HG03457 (cell line): ENCODE measurements around the gene MFAP5.

Experiments used
- ATAC-seq: cut with Tn5 transposase; IDR thresholded peaks from one replicate; pipeline ENCODE4 v1.9.1; 2021; ENCODE audit warnings: moderate number of reproducible peaks; ENCODE audit not compliant: unreplicated experiment

The MFAP5 gene, protein sequence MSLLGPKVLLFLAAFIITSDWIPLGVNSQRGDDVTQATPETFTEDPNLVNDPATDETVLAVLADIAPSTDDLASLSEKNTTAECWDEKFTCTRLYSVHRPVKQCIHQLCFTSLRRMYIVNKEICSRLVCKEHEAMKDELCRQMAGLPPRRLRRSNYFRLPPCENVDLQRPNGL

DNA sequence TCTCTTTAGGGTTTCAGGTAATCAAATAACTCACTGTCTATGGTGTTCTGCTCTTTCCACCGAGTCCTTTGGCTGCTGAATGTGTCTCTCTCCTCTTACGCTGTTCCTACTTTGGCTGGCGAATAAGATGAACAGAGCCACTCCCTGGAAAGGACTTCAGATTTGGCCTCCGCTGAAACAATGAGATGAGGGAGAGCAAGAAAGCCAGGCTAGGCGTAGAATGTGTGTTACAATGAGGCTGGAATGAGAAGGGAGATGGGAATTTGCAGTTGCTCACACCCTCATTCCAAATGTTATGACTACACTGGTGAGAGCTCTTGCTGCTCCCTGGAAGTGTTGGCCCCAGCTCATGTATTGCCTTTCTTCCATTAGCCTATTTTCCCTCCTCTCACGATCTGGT is at the start of gene MFAP5:
Gene MFAP5, minus strand, starts transcription at position 234 of the 400 bp plus-strand sequence. CDS start 722 bp downstream, outside the sequence.
- ATAC-seq, result no peak

DNA sequence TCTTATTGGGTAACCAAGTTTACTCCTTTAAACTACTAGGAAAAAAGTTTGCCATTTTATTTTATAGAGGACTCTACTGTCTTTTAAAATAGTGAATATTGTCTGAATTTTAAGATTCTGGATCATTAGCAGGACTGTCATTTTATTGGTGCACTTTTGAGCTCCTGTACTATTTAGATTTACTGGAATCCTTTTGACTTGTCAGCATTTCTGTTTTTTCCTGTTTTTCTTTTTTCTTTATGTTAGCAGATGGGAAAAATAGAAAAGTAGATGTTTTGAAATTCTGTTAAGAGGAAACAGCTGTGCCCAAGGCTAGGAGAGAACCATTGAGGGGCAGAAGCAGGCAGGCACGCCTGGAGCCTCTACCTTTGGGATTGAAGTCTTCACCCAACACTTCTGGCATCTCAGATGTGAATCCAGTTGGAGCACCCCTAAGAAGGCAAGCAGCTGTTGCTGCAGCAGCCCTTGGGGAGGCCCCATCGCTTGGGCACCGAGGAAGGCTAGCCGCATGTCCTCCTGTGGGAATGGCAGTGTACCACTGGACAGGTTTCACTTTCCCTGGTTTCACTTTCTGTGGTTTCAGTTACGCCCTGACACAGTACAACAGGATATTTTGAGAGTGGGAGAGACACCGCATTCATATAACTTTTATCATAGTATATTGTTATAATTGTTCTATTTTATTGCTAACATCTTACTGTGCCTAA is 46.7 kb upstream of the MFAP5 start:
- ATAC-seq, result no peak

DNA sequence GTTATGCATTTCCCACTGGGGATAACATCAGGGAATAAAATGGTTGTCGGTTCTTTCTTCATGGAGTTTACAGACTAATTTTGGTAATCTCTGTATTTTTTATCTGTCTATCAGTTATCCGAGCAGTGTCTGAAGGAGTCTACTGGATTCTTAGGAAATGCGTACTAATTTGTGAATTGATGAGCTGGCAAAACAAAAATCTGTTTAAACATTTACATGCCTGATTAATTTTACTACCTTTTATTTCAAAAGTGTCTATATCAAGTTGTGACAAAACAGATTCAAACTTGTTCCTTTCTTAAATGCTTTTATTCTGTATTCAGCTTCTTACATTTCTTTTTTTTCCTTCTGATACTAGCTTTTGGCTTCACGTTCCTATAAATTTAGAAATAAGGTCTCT is 39.5 kb upstream of the MFAP5 start:
- no peak for ATAC-seq

DNA sequence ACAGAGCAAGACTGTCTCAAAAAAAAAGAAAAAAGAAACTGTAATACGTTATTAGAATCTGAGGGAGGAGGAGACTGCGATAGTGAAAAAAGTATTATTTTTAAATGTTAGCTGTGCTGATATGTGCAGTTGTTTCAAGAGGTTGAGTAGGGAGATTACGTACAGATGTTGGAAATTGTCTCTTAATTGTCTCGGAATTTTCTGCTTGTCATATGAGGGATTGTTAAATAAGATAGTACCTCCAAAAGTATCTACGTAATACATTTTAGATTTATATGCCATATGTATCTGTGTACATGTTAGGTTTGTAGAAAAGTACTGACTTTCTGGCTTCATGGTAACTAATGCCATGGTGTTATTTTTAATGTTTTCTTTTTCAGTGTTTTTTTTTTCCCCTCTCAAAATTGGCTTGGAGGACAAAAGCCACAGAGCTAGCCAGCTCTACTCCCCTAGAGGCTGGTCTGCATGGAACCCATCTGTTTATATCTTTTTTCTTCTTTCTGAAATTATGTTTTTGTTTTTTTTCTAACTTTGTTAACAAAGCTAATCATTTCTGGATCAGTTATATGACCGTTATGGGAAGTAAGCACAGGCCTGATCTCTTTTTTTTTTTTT is 38.5 kb upstream of the MFAP5 start:
- ATAC-seq, result no peak

DNA sequence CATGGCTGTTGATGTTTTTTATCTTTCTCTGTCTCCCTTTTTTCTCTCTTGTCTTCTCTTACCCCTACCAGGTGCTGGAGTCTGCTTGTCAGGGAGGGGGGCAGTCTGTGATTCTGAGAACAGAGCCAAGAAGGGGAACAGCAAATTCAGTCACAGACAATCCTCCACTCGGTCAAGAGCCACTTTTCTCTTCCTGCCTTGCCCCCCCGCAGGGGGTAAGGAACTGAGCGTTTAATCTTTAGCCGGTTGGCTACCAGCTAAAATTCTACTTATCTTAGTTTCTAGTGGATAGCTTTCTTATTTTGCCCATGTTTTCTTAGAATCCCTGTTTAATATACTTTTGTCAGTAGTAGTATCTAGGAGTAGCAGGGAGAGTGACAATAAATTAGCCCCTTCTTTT is 37.1 kb upstream of the MFAP5 start:
- ATAC-seq, result no peak

DNA sequence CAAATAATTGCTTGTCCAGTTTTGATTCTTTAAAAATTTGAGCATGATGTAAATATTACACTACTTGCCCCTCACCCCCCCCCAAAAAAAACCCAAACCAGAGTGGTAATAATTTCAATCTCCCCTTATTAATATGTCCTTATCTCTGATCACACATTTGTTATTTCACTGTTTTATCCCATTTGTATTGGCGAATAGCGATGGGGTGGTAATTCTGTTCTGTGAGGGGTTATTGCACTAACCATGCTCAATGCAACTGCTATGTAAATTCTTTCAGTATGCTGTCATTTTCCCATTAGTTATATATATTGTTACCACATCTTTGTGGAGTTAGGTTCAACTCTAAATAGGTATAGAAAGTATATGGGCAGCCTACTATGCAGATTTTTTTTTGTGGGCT is 36.3 kb upstream of the MFAP5 start:
- ATAC-seq, result no peak

DNA sequence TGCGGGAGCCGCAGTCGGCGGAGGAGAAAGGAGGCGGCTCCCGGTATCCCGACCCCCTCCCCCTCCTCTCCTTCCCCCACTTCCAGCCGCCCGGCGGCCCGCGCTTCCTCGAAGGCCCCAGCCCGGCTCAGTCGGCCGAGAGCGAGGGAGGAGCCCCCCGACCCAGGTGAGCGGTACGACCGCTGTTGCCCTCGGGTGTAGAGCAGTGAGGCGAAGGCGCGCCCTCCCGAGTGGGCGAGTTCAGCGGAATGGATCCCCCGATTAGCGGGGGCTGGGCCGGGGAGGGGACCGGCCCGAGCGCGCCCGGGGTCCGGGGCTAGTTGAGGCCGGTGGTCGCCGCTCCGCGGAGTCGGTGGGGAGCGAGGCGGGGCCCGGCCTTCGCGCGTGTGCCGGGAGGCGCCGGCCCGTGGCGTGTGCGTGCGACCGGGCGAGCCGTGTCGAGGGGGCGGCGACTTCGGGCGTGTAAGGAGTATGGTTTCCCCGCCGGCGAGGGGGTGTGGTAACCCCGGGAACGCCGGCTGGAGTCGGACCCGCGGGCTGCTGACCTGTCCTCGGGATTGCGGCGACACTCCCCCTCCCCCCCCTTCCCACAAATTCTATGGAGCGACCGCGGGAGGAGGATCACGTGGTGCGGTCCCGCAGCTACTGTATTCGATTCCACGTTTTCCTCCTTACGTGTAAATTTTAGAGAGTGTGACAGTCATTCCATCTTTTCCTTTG is 35.7 kb upstream of the MFAP5 start:
- no peak for ATAC-seq

DNA sequence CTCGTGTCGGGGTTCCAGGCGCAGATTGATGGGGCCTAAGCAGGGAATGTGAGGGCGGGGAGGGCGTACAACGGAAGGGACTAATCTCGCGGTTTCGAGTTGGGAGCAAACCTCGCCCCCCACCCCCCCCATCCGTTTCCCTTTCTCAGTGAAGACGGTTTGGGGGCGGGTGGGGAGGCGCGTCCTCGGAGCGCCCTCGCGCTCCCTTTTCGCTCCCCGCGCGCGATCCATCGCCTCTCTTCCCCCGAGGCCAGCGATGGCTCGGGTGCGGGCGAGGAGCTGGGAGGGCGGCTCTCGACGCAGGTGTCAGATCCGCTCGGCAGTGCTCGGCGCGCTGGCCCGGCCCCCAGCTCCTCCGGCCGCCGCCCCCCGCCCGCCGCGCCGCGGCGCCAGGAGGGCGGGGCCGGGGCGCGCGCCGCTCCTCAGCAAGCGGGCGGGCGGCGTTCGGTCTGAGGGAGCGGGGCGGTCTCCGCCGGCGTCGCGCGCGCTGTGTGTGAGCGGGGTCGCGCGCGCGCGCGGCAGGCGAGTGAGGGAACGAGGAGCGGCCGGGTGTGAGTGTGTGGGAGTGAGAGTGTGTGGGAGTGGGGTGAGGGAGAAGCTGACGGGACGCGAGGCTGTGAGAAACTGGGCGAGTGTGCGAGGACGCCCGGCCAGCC is 35.0 kb upstream of the MFAP5 start, which contains the start of gene RIMKLB:
Gene RIMKLB, plus strand, starts transcription at position 516 of the 656 bp plus-strand sequence. CDS start 15,876 bp downstream, outside the sequence.
- no peak for ATAC-seq

DNA sequence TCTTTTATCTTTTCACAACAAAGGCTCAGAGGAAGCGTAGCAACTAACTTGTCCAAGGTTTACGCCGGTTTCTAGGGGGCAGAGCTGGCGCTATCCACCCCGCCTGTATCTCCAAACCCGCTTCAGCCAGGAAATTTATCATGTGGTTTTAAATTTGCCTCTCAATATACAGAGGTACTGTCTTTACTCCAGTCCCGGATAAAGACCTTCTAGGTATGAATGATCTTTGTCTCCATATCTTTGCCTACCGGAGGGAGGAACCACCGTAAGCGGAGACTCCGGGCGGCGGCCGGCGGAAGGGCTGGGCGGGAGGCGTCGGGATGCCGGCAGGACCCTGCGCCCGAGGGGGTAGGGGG is 34.5 kb upstream of the MFAP5 start:
- ATAC-seq, result no peak

DNA sequence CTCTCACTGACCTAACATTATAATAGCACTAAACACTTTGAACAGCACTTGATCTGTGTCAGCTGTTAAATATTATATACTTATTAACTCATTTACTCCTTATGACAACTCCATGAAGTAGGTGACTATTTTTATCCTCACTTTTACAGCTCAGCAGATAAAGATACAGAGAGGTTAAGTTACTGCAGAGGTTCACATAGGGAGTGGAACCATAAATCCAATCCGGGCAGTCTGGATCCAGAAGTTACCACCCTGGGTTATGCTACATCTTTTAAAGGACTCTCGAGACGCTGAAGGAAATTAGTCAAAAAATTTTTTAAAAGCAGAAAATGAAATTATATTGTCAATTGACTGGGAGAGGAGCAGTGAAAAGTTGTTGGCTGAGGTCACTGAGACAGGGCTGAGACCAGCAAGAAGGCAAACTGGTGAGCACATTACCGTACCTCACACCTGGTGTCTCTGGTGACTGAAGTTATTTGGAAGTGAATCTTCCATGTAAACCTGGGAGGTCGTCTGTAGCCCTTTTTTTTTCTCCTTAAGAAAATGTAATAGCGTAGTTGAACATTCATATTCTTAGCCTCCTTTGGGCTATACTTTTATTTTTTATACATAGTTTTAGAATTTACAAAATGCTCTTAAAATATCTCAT is 33.9 kb upstream of the MFAP5 start:
- ATAC-seq, result no peak

DNA sequence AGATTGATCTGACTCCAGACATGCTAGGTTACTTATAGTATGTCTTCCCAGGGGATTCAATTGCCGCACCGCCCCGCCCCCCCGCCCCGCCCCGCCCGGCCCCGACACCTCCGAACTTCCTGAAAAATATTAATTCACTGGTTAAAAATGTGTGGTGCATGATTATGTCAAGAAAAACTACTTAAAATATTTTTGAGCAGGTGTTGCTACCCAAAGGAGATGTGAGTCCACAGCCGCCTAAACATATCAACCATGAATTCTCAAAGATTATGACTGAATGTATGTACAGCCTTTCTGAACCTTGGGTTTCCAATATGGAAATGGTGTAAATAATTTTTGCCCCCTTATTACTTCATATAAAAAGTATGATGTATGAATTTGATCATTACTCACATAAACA is 32.5 kb upstream of the MFAP5 start:
- no peak for ATAC-seq

DNA sequence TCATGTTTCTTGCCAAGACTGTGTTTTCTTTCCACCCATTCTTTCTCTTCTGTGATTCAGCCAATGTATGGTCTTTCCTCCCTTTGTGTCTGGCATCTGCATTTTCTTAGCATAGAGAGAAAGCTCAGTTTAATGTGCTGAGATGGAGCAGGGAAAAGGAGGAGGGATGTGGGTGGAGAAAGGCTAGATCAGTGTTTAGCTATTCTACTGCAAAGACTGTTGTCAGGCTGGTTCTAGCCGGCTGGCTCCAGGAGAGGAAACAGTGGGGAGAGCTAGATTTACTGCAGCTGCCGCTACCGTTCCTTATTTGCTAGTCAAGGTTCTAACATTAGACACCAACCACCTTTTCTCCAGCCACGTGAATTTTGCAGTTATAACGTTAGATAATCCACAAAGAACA is 29.9 kb upstream of the MFAP5 start:
- ATAC-seq, result no peak

DNA sequence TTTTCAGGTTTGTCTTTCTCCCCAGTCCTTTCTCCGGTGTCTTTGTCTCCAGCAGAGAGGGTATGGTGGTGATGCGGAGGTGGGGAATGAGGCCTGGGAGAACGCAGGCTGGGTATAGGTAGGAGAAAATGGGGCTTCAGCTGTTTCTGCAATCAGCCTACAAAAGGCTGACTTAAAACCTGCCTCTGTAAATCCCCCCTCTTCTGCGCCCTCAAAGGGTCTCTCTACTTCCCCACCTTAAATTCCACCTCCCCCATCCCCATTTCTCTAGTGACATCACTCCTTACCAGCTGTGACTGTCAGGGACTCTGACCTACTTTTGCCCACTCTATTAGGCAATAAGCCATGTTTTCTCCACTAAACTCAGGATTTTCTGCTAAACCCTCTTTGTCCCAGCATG is 27.1 kb upstream of the MFAP5 start:
- no peak for ATAC-seq

DNA sequence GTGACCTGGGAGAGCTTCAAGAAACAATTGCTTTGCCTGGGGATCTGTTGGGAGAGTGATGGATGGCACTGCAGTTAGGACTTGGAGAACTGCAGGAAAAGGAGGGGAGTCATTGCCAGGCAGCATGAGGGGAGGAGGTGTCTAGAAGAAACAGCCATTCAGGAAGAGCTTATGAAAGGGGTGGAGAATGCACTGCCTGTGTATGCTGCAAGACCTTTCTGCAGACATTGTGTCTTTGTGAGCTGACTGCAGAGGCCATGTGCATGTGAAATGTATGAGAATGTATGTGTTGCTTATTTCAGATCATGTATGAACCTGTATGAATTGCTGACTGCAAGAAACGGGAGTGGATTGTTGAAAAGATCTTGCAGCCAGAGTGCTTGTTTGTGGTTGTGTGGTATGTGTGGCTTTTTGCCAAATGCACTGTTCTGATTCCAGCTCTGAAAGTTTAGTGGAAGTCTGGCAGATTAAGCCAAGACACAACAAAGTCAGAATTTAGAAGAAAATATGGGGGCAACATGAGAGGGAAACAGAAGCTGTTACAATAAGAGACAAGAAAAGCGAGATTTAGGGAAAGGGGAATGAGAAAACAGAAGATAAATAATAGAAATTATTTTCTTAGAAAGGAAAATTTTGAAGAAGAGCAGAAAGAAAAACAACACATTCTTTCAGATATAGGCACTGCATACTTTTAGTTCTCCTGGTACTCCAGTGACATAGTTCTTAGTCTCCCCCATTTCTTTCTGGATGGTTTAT is 25.4 kb upstream of the MFAP5 start:
- ATAC-seq, result no peak

DNA sequence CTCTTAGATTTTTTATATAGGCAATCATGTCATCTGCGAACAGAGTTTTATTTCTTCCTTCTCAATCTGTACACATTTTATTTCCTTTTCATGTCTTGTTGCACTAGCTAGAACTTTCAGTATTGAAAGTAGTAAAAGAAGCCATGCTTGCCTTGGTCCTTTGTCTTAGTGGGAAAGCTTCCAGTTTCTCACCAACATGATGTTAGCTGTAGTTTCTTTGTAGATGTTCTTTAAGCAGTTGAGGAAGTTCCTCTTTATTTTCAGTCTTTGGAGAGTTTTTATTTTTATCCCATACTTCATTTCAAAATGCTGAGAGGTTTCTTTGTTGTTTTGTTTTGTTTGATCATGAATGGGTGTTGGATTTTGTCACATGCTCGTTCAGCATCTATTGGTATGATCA is 22.4 kb upstream of the MFAP5 start:
- ATAC-seq, result no peak

DNA sequence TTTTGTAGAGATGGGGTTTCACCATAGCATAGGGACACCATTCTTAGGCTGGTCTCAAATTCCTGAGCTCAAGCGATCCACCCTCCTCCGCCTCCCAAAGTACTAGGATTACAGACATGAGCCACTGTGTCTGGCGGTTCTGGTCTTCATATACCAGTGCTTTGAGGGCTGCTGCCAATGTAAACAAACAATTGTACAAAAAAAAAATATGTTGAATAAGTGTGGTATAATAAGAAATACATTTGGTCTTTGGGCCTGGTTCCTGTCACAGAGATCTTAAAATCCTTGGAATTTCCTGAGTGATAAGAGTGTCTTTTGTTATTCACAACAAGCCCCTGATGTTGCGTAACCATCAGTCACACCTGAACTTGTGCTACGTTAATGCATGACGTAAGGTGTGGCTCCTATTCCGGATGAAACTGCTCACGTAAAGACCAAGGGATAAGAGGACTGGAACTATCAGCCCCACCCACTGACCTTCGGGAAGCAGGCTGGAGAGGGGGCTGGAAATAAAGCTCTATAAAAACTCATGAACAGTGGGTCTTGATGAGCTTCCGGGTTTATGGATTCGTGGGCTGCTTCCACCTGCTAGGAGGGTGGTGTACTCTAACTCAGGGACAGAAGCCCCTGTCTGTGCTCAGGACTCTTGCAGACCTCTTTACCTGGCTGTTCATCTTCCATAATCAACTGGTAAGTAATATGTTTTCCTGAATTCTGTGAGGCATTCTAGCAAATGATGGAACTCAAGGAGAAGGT is 18.7 kb upstream of the MFAP5 start:
- no peak for ATAC-seq

DNA sequence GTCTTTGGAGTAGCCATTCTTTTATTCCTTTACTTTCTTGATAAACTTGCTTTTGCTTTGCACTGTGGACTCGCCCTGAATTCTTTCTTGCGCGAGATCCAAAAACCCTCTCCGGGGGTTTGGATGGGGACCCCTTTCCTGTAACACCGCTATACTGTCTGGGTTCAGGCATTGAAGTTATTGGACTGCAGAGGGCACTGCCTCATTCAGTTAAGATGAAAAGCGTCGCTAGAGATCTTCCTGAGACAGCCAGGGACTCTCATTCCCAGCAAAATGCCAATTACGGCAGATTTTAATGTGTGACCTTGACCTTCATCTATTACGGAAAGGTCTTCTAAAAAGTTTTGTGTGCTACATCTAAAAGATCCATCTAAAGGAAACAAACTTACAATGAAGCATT is 17.9 kb upstream of the MFAP5 start:
- ATAC-seq, result no peak

DNA sequence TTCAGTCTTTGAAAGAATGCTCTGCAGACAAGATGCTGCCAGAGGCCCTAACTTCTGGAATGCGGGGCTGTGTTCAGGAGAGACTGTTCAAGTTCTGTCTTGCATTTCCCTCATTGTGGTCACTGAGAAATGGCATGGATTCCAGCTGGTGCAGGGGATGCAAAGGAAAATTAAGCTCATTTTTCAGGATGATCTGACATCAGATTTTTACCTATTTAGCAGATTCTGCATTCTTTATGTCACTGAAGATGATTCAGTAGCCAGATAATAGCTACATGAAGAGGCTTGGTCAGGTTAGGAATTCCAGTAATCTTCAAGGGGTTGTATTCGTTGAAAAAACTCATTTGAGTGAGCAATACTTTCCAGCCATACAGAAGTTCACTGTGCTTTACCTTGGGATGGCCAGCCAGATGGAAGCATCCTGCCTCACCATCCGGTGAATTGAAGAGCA is 16.1 kb upstream of the MFAP5 start:
- ATAC-seq, result no peak

DNA sequence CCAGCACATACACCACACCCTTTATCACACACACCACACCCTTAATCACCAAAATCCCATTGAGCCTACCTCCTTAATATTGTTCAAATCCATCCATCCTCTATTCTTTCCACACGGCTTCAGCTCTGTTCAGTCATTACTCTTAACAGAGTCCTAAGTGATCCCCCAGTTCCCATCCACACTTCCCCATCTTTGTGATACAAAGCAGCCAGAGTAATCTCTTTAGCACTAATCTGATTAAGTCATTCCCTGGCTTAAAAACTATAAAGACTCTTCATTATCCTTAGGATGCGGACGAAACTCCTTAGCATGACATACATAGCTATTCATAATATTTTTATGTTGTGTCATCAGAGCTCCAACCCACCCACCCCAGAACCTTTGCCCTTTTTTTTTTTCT is 14.7 kb upstream of the MFAP5 start:
- no peak for ATAC-seq
